ENCODE data around the gene TMEM260. TPM values are rescaled to one million over a fixed set of nuclear protein-coding genes. Genes with fewer than 3 reads are reported as not detected.
"Not testable (repeated sequence)": the region's sequence is repeated elsewhere in the genome, so short reads cannot be mapped to it uniquely, and the experiment has no call there.

Gene TMEM260
- total and polyA plus RNA-seq, 2 donors, result 16.3 to 31.6 TPM

- WGBS, result 97% methylated on average over 1 of the region's 1 CpG
- Histone ChIP-seq H3K4me3 (ENCODE audit: low read length in 2 of 2) (no peak overlapping the region), H3K9me3 (ENCODE audit: control insufficient read depth in 2 of 2, insufficient read depth in 1 of 2, low read length in 1 of 2) (no peaks in the 10 kb centered on the region), H3K4me1 (ENCODE audit: control insufficient read depth in 2 of 2, insufficient read depth in 2 of 2, low read length in 2 of 2) (no peaks in the 10 kb centered on the region), H3K27ac (ENCODE audit: low read depth in 1 of 2, low read length in 1 of 2) (no peak overlapping the region), H3K36me3 (ENCODE audit: control insufficient read depth in 2 of 2, insufficient read depth in 2 of 2, low read length in 1 of 2) (peaks cover 0 to 23% of the 10 kb centered on the region in 2 donors), H3K27me3 (ENCODE audit: control insufficient read depth in 2 of 2, insufficient read depth in 1 of 2, low read length in 1 of 2) (no peaks in the 10 kb centered on the region)
- DNase-seq (ENCODE audit: low read depth in 6 of 9, low spot score in 9 of 9), result no peak
Measured at GRCh38 chr14:56587701-56588100, 8.1 kb downstream of the TMEM260 start.

- WGBS, result 96% methylated on average over 5 of the region's 5 CpGs
- Histone ChIP-seq H3K4me3 (ENCODE audit: low read length in 2 of 2) (no peak overlapping the region), H3K9me3 (ENCODE audit: control insufficient read depth in 2 of 2, insufficient read depth in 1 of 2, low read length in 1 of 2) (no peaks in the 10 kb centered on the region), H3K36me3 (ENCODE audit: control insufficient read depth in 2 of 2, insufficient read depth in 2 of 2, low read length in 1 of 2) (peaks cover 0 to 23% of the 10 kb centered on the region in 2 donors), H3K27me3 (ENCODE audit: control insufficient read depth in 2 of 2, insufficient read depth in 1 of 2, low read length in 1 of 2) (no peaks in the 10 kb centered on the region), H3K4me1 (ENCODE audit: control insufficient read depth in 2 of 2, insufficient read depth in 2 of 2, low read length in 2 of 2) (no peaks in the 10 kb centered on the region), H3K27ac (ENCODE audit: low read depth in 1 of 2, low read length in 1 of 2) (no peak overlapping the region)
- no peak for DNase-seq (ENCODE audit: low read depth in 6 of 9, low spot score in 9 of 9)
Measured at GRCh38 chr14:56590535-56590960, 10.9 kb downstream of the TMEM260 start.

- Histone ChIP-seq H3K4me3 (ENCODE audit: low read length in 2 of 2) (no peak overlapping the region), H3K36me3 (ENCODE audit: control insufficient read depth in 2 of 2, insufficient read depth in 2 of 2, low read length in 1 of 2) (peaks cover under 1 to 14% of the 10 kb centered on the region in 2 donors), H3K27me3 (ENCODE audit: control insufficient read depth in 2 of 2, insufficient read depth in 1 of 2, low read length in 1 of 2) (no peaks in the 10 kb centered on the region), H3K27ac (ENCODE audit: low read depth in 1 of 2, low read length in 1 of 2) (no peak overlapping the region), H3K9me3 (ENCODE audit: control insufficient read depth in 2 of 2, insufficient read depth in 1 of 2, low read length in 1 of 2) (no peaks in the 10 kb centered on the region), H3K4me1 (ENCODE audit: control insufficient read depth in 2 of 2, insufficient read depth in 2 of 2, low read length in 2 of 2) (no peaks in the 10 kb centered on the region)
- no peak for DNase-seq (ENCODE audit: low read depth in 6 of 9, low spot score in 9 of 9)
- 96% methylated on average over 5 of the region's 5 CpGs for WGBS
Measured at GRCh38 chr14:56592746-56593544, 13.3 kb downstream of the TMEM260 start.

- Histone ChIP-seq H3K4me3 (ENCODE audit: low read length in 2 of 2) (no peak overlapping the region), H3K27ac (ENCODE audit: low read depth in 1 of 2, low read length in 1 of 2) (no peak overlapping the region)
- WGBS, result 100% methylated on average over 1 of the region's 1 CpG
Measured at GRCh38 chr14:56594428-56594827, 14.8 kb downstream of the TMEM260 start.

GRCh38 chr14:56598519-56598918, 18.9 kb downstream of the TMEM260 start:
- H3K9me3 ChIP-seq (ENCODE audit: control insufficient read depth in 2 of 2, insufficient read depth in 1 of 2, low read length in 1 of 2), result no peaks in the 10 kb centered on the region
- no peak overlapping the region for H3K4me3 ChIP-seq (ENCODE audit: low read length in 2 of 2)
- peaks cover 0 to 5% of the 10 kb centered on the region in 2 donors for H3K36me3 ChIP-seq (ENCODE audit: control insufficient read depth in 2 of 2, insufficient read depth in 2 of 2, low read length in 1 of 2)
- no peaks in the 10 kb centered on the region for H3K27me3 ChIP-seq (ENCODE audit: control insufficient read depth in 2 of 2, insufficient read depth in 1 of 2, low read length in 1 of 2)
- no peak overlapping the region for H3K27ac ChIP-seq (ENCODE audit: low read depth in 1 of 2, low read length in 1 of 2)
- whole genome bisulfite sequencing, result 95% methylated on average over 1 of the region's 1 CpG
- H3K4me1 ChIP-seq (ENCODE audit: control insufficient read depth in 2 of 2, insufficient read depth in 2 of 2, low read length in 2 of 2), result no peaks in the 10 kb centered on the region
- no peak for DNase-seq (ENCODE audit: low read depth in 6 of 9, low spot score in 9 of 9)

More at GRCh38 chr14:56594428-56594827, 14.8 kb downstream of the TMEM260 start:
- Histone ChIP-seq H3K36me3 (ENCODE audit: control insufficient read depth in 2 of 2, insufficient read depth in 2 of 2, low read length in 1 of 2) (peaks cover 5 to 14% of the 10 kb centered on the region in 2 donors), H3K27me3 (ENCODE audit: control insufficient read depth in 2 of 2, insufficient read depth in 1 of 2, low read length in 1 of 2) (no peaks in the 10 kb centered on the region), H3K4me1 (ENCODE audit: control insufficient read depth in 2 of 2, insufficient read depth in 2 of 2, low read length in 2 of 2) (no peaks in the 10 kb centered on the region), H3K9me3 (ENCODE audit: control insufficient read depth in 2 of 2, insufficient read depth in 1 of 2, low read length in 1 of 2) (no peaks in the 10 kb centered on the region)
- no peak for DNase-seq (ENCODE audit: low read depth in 6 of 9, low spot score in 9 of 9)

GRCh38 chr14:56603648-56604047, 24.1 kb downstream of the TMEM260 start:
- no peak overlapping the region for H3K27ac ChIP-seq (ENCODE audit: low read depth in 1 of 2, low read length in 1 of 2)

GRCh38 chr14:56608689-56609088, 29.1 kb downstream of the TMEM260 start:
- Histone ChIP-seq H3K4me3 (ENCODE audit: low read length in 2 of 2) (no peak overlapping the region), H3K4me1 (ENCODE audit: control insufficient read depth in 2 of 2, insufficient read depth in 2 of 2, low read length in 2 of 2) (no peaks in the 10 kb centered on the region), H3K9me3 (ENCODE audit: control insufficient read depth in 2 of 2, insufficient read depth in 1 of 2, low read length in 1 of 2) (no peaks in the 10 kb centered on the region), H3K27ac (ENCODE audit: low read depth in 1 of 2, low read length in 1 of 2) (no peak overlapping the region), H3K27me3 (ENCODE audit: control insufficient read depth in 2 of 2, insufficient read depth in 1 of 2, low read length in 1 of 2) (no peaks in the 10 kb centered on the region), H3K36me3 (ENCODE audit: control insufficient read depth in 2 of 2, insufficient read depth in 2 of 2, low read length in 1 of 2) (peaks cover 0 to 10% of the 10 kb centered on the region in 2 donors)
- DNase-seq (ENCODE audit: low read depth in 6 of 9, low spot score in 9 of 9), result no peak
- WGBS, result 96% methylated on average over 2 of the region's 2 CpGs

More at GRCh38 chr14:56603648-56604047, 24.1 kb downstream of the TMEM260 start:
- Histone ChIP-seq H3K4me3 (ENCODE audit: low read length in 2 of 2) (no peak overlapping the region), H3K27me3 (ENCODE audit: control insufficient read depth in 2 of 2, insufficient read depth in 1 of 2, low read length in 1 of 2) (no peaks in the 10 kb centered on the region), H3K4me1 (ENCODE audit: control insufficient read depth in 2 of 2, insufficient read depth in 2 of 2, low read length in 2 of 2) (no peaks in the 10 kb centered on the region), H3K36me3 (ENCODE audit: control insufficient read depth in 2 of 2, insufficient read depth in 2 of 2, low read length in 1 of 2) (peaks cover 0 to 4% of the 10 kb centered on the region in 2 donors), H3K9me3 (ENCODE audit: control insufficient read depth in 2 of 2, insufficient read depth in 1 of 2, low read length in 1 of 2) (no peaks in the 10 kb centered on the region)
- peak in 1 of 9 donors; percentile 10 for DNase-seq (ENCODE audit: low read depth in 6 of 9, low spot score in 9 of 9)
- WGBS, result 89% methylated on average over 2 of the region's 2 CpGs

GRCh38 chr14:56611663-56612062, 32.1 kb downstream of the TMEM260 start:
- over 99% methylated on average over 2 of the region's 2 CpGs for WGBS
- not testable (repeated sequence) for H3K27me3 ChIP-seq (ENCODE audit: control insufficient read depth in 2 of 2, insufficient read depth in 1 of 2, low read length in 1 of 2); H3K9me3 ChIP-seq (ENCODE audit: control insufficient read depth in 2 of 2, insufficient read depth in 1 of 2, low read length in 1 of 2)

GRCh38 chr14:56617084-56617483, 37.5 kb downstream of the TMEM260 start:
- DNase-seq (ENCODE audit: low read depth in 6 of 9, low spot score in 9 of 9), result no peak
- H3K9me3 ChIP-seq (ENCODE audit: control insufficient read depth in 2 of 2, insufficient read depth in 1 of 2, low read length in 1 of 2), result peaks cover 0 to 2% of the 10 kb centered on the region in 2 donors
- H3K27ac ChIP-seq (ENCODE audit: low read depth in 1 of 2, low read length in 1 of 2), result no peak overlapping the region
- H3K4me3 ChIP-seq (ENCODE audit: low read length in 2 of 2), result no peak overlapping the region
- H3K4me1 ChIP-seq (ENCODE audit: control insufficient read depth in 2 of 2, insufficient read depth in 2 of 2, low read length in 2 of 2), result no peaks in the 10 kb centered on the region
- H3K27me3 ChIP-seq (ENCODE audit: control insufficient read depth in 2 of 2, insufficient read depth in 1 of 2, low read length in 1 of 2), result no peaks in the 10 kb centered on the region
- H3K36me3 ChIP-seq (ENCODE audit: control insufficient read depth in 2 of 2, insufficient read depth in 2 of 2, low read length in 1 of 2), result peaks cover 16 to 20% of the 10 kb centered on the region in 2 donors

More at GRCh38 chr14:56611663-56612062, 32.1 kb downstream of the TMEM260 start:
- not testable (repeated sequence) for H3K27ac ChIP-seq (ENCODE audit: low read depth in 1 of 2, low read length in 1 of 2); H3K36me3 ChIP-seq (ENCODE audit: control insufficient read depth in 2 of 2, insufficient read depth in 2 of 2, low read length in 1 of 2); DNase-seq (ENCODE audit: low read depth in 6 of 9, low spot score in 9 of 9); H3K4me3 ChIP-seq (ENCODE audit: low read length in 2 of 2); H3K4me1 ChIP-seq (ENCODE audit: control insufficient read depth in 2 of 2, insufficient read depth in 2 of 2, low read length in 2 of 2)

All from thymus (tissue), 11 donors.